ENCODE results near the gene NAA60.

The NAA60 gene

GRCh38 chr16:3461151-3461550, 17.7 kb downstream of the NAA60 start:
- H4K20me1 ChIP-seq (ENCODE audit: insufficient read depth, low read length, poor library complexity, severe bottlenecking): peaks cover 10% of the 10 kb centered on the region
- TF ChIP-seq EZH2phosphoT487 (IDR thresholded peaks at IDR 0.05; ENCODE audit: borderline replicate concordance): no peak
- TF ChIP-seq CTCF (conservative IDR thresholded peaks at IDR 0.05; ENCODE audit: low read length): peak; percentile 59
- peak overlapping the region; percentile 52 for H3K9ac ChIP-seq (ENCODE audit: low read depth, low read length, poor library complexity, severe bottlenecking)
- no peak overlapping the region for H2AFZ ChIP-seq (ENCODE audit: low read length)
- H3F3A ChIP-seq (ENCODE audit: low read depth): 0 out of 2 replicates have a peak, but pooled peaks cover 4% of the 10 kb centered on the region
- H3K27me3 ChIP-seq (ENCODE audit: insufficient read depth, low read length, poor library complexity, severe bottlenecking): no peaks in the 10 kb centered on the region
- peaks cover 28% of the 10 kb centered on the region for H3K4me1 ChIP-seq (ENCODE audit: insufficient read depth, low read length, poor library complexity, severe bottlenecking)
- H3K4me2 ChIP-seq (ENCODE audit: low read depth, low read length, poor library complexity, severe bottlenecking): peak overlapping the region; percentile 96
- H3K9me3 ChIP-seq (ENCODE audit: insufficient read depth, low read depth, low read length): no peaks in the 10 kb centered on the region
- H3K79me2 ChIP-seq (ENCODE audit: insufficient read depth, low read length): peaks cover 74% of the 10 kb centered on the region
- no peaks in the 10 kb centered on the region for H3K9me2 ChIP-seq (replicated peaks; ENCODE audit: low read depth, low read length)
- H3K36me3 ChIP-seq (ENCODE audit: insufficient read depth, low read length): peaks cover under 1% of the 10 kb centered on the region; the same call in 1 of the 2 replicates
- peak overlapping the region; percentile 87 for H3K4me3 ChIP-seq (ENCODE audit: low read length, poor library complexity, severe bottlenecking)

- Histone ChIP-seq H3K4me3 (ENCODE audit: low read length, poor library complexity, severe bottlenecking) (no peak overlapping the region), H4K20me1 (ENCODE audit: insufficient read depth, low read length, poor library complexity, severe bottlenecking) (peaks cover 6% of the 10 kb centered on the region), H3K9me3 (ENCODE audit: insufficient read depth, low read depth, low read length) (no peaks in the 10 kb centered on the region), H3K27me3 (ENCODE audit: insufficient read depth, low read length, poor library complexity, severe bottlenecking) (no peaks in the 10 kb centered on the region), H3K4me1 (ENCODE audit: insufficient read depth, low read length, poor library complexity, severe bottlenecking) (peaks cover 10% of the 10 kb centered on the region), H3K9me2 (replicated peaks; ENCODE audit: low read depth, low read length) (no peaks in the 10 kb centered on the region), H3F3A (ENCODE audit: low read depth) (no peaks in the 10 kb centered on the region), H2AFZ (ENCODE audit: low read length) (no peak overlapping the region), H3K4me2 (ENCODE audit: low read depth, low read length, poor library complexity, severe bottlenecking) (no peak overlapping the region), H3K36me3 (ENCODE audit: insufficient read depth, low read length) (peaks cover 4% of the 10 kb centered on the region; the same call in 1 of the 2 replicates), H3K79me2 (ENCODE audit: insufficient read depth, low read length) (peaks cover 88% of the 10 kb centered on the region; the same call in 1 of the 2 replicates), H3K9ac (ENCODE audit: low read depth, low read length, poor library complexity, severe bottlenecking) (no peak overlapping the region)
- TF ChIP-seq CTCF (conservative IDR thresholded peaks at IDR 0.05; ENCODE audit: low read length) (no peak), EZH2phosphoT487 (IDR thresholded peaks at IDR 0.05; ENCODE audit: borderline replicate concordance) (no peak)
Observed at GRCh38 chr16:3465301-3465700, 21.8 kb downstream of the NAA60 start.

GRCh38 chr16:3465911-3466584, 22.6 kb downstream of the NAA60 start:
- Histone ChIP-seq H3K4me2 (ENCODE audit: low read depth, low read length, poor library complexity, severe bottlenecking) (no peak overlapping the region), H4K20me1 (ENCODE audit: insufficient read depth, low read length, poor library complexity, severe bottlenecking) (peaks cover 3% of the 10 kb centered on the region), H3K9me3 (ENCODE audit: insufficient read depth, low read depth, low read length) (no peaks in the 10 kb centered on the region), H3K4me3 (ENCODE audit: low read length, poor library complexity, severe bottlenecking) (no peak overlapping the region), H3K27me3 (ENCODE audit: insufficient read depth, low read length, poor library complexity, severe bottlenecking) (no peaks in the 10 kb centered on the region), H3K4me1 (ENCODE audit: insufficient read depth, low read length, poor library complexity, severe bottlenecking) (peaks cover 10% of the 10 kb centered on the region), H2AFZ (ENCODE audit: low read length) (no peak overlapping the region), H3K9me2 (replicated peaks; ENCODE audit: low read depth, low read length) (no peaks in the 10 kb centered on the region), H3K36me3 (ENCODE audit: insufficient read depth, low read length) (peaks cover 4% of the 10 kb centered on the region; the same call in 1 of the 2 replicates), H3K79me2 (ENCODE audit: insufficient read depth, low read length) (peaks cover 86% of the 10 kb centered on the region; the same call in 1 of the 2 replicates), H3F3A (ENCODE audit: low read depth) (no peaks in the 10 kb centered on the region), H3K9ac (ENCODE audit: low read depth, low read length, poor library complexity, severe bottlenecking) (no peak overlapping the region)
- TF ChIP-seq EZH2phosphoT487 (IDR thresholded peaks at IDR 0.05; ENCODE audit: borderline replicate concordance) (no peak), CTCF (conservative IDR thresholded peaks at IDR 0.05; ENCODE audit: low read length) (no peak)

Data from Loucy (cell line).